Left ventricle myocardium inferior (tissue), 1 donor: ENCODE data around the gene TIAL1. TPM values are rescaled to one million over a fixed set of nuclear protein-coding genes. Genes with fewer than 3 reads are reported as not detected.
"Not testable (repeated sequence)": the region's sequence is repeated elsewhere in the genome, so short reads cannot be mapped to it uniquely, and the experiment has no call there.

ENCODE experiments used
- DNase-seq: peaks from one replicate; pipeline ENCODE4 v3.0.0-alpha.2; 2020
- H3K27ac ChIP-seq: fragments of 200-600 bp; replicated peaks from 2 replicates; pipeline ENCODE4 v1.8.0; 2021
- H3K27me3 ChIP-seq: fragments of 200-600 bp; 2 replicates; pipeline ENCODE4 v1.8.0; 2021; ENCODE audit warnings: low read depth
- H3K36me3 ChIP-seq: fragments of 200-600 bp; 2 replicates; pipeline ENCODE4 v1.8.0; 2021
- H3K4me1 ChIP-seq: fragments of 200-600 bp; 2 replicates; pipeline ENCODE4 v1.8.0; 2021
- H3K4me3 ChIP-seq: fragments of 200-600 bp; 2 replicates; pipeline ENCODE4 v1.8.0; 2021; ENCODE audit warnings: mild to moderate bottlenecking, moderate library complexity
- H3K9me3 ChIP-seq: fragments of 200-600 bp; replicated peaks from 2 replicates; pipeline ENCODE4 v1.8.0; 2021
- intact Hi-C: fragments of 100-400 bp; cut with micrococcal nuclease; formaldehyde crosslinking; loops from one replicate; pipeline ENCODE4 v1.11.0; 2022
- total RNA-seq: library from RNA; stranded (reverse); fragmentation: NEBNext Ultra II Directional; extraction: Animal tissue kit (Norgen Biotek cat#: 25700); gene quantifications from one replicate; pipeline ENCODE4 v1.2.1, GENCODE V29; 2021
- TF ChIP-seq, protein P1 (sequence below): fragments of 200-600 bp; IDR thresholded peaks from 2 replicates; pipeline ENCODE4 v1.8.0; 2021; ENCODE audit warnings: antibody characterized with exemption, mild to moderate bottlenecking, borderline replicate concordance
- donor health status: DM: no; HTN: yes; CAD: no; lungs with severe emphysema.

Gene TIAL1
- total RNA-seq, 1 donor from 2014 or later: 73.9 TPM

DNA sequence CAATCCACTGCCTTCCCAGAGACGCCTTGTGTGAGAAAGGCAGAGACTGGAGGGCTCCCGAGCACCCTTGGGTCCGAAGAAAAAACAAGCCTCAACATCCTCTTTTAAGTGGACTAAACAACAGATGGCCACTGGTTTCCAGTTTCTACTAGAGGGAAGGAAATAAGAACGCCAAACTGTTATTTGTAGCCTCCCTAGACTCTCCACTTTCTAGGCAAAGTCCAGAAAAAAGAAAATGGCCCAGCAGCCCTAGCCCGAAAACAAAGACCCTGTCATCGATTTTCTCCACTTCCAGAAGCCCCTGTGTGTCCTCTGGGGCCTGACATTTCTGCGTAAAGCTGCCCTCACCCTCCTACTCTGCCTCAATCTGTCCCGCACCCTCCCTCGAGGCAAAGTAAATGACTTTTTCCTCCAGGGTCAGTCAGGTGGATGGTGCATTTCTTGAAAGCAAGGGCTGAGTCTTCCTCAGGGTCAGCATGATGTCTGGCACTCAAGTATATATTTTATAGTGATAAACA lies 60.2 kb downstream of the TIAL1 start:
- H3K27me3 ChIP-seq: peaks cover 2% of the 10 kb centered on the region
- TF ChIP-seq, protein P1, sequence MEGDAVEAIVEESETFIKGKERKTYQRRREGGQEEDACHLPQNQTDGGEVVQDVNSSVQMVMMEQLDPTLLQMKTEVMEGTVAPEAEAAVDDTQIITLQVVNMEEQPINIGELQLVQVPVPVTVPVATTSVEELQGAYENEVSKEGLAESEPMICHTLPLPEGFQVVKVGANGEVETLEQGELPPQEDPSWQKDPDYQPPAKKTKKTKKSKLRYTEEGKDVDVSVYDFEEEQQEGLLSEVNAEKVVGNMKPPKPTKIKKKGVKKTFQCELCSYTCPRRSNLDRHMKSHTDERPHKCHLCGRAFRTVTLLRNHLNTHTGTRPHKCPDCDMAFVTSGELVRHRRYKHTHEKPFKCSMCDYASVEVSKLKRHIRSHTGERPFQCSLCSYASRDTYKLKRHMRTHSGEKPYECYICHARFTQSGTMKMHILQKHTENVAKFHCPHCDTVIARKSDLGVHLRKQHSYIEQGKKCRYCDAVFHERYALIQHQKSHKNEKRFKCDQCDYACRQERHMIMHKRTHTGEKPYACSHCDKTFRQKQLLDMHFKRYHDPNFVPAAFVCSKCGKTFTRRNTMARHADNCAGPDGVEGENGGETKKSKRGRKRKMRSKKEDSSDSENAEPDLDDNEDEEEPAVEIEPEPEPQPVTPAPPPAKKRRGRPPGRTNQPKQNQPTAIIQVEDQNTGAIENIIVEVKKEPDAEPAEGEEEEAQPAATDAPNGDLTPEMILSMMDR: no peak
- H3K4me3 ChIP-seq: no peak overlapping the region
- H3K4me1 ChIP-seq: no peaks in the 10 kb centered on the region
- DNase-seq: no peak
- intact Hi-C loops: no loop called here
- no peaks in the 10 kb centered on the region for H3K9me3 ChIP-seq
- no peaks in the 10 kb centered on the region for H3K36me3 ChIP-seq
- peak overlapping the region; percentile 35 for H3K27ac ChIP-seq

DNA sequence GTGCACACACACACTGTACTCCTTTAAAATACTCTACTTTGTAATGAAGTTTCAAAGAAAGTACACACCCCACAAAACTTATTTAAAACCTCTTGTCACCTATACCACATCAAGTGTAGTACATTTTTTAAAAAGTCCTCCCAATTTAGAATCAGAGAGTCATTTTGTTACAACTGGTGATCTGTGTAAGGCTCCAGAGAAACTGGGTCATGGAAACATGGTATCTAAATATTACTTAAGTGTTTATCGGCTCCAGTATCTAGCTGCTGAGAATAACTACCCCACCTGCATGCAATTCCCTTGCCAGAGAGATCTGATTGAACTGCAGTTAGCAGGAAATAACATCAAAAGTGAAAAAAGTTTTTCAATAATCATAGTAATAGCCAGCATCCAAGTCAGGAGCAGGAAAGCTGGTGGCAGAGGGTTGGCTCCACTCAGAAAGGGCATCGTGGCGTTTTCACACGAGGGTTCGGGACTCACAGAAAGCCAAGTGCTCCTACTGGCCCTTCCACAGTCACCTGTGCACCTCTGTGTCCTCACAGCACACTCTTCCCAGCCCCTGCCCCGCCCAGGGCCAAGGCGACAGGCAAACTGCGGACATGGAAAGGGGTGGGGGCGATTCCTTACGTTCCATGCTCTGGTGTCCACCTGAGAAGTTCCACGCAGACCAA lies 60.8 kb downstream of the TIAL1 start:
- Histone ChIP-seq H3K27me3 (no peaks in the 10 kb centered on the region), H3K9me3 (no peaks in the 10 kb centered on the region), H3K27ac (peak overlapping the region; percentile 35), H3K36me3 (no peaks in the 10 kb centered on the region), H3K4me3 (no peak overlapping the region), H3K4me1 (no peaks in the 10 kb centered on the region)
- TF ChIP-seq, protein P1: no peak
- DNase-seq: no peak
- intact Hi-C loops: no loop called here

DNA sequence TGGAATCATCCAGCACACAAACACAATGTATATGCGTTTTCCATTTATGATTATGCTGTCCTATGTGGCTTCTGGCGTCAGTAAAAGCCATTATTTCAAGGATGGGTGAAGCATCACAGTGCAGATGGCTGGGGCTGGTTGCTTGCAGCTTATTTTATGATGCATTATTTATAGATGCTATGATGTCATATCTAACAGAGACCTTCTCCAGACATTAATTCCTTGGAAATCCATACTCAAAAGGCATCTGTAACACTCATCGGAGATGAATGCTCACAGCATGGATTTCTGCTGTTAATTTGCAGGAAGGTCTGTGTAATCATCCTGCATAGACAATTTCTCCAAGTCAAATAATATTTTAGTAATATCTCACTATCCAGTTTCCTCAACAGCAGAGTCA lies 61.5 kb downstream of the TIAL1 start:
- H3K27me3 ChIP-seq: peaks cover 6% of the 10 kb centered on the region
- H3K9me3 ChIP-seq: no peaks in the 10 kb centered on the region
- H3K4me3 ChIP-seq: no peak overlapping the region
- intact Hi-C loops: no loop called here
- H3K4me1 ChIP-seq: no peaks in the 10 kb centered on the region
- no peaks in the 10 kb centered on the region for H3K36me3 ChIP-seq
- TF ChIP-seq, protein P1: no peak
- H3K27ac ChIP-seq: no peak overlapping the region
- no peak for DNase-seq

DNA sequence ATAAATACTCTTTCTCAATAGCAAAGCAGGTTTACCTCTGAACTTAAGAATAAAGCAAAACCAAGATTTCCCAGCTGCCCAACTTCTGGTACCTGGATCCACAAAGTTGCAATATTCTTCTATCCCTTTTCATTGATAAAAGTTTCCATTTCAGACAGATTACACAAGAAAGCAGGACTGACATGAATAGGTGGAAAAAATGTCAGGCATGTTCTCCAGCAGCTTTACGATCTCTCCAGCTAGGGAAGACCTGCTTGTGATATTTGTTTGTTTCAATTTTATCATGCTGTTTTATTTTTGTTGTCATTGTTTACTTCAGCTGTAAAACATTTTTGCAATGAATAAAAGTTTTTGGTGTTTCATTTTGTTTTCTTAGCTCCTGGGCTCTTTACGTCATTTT lies 63.3 kb downstream of the TIAL1 start:
- intact Hi-C loops: no loop called here
- TF ChIP-seq, protein P1: no peak
- DNase-seq: no peak
- Histone ChIP-seq H3K4me1 (no peaks in the 10 kb centered on the region), H3K9me3 (no peaks in the 10 kb centered on the region), H3K27ac (no peak overlapping the region), H3K36me3 (no peaks in the 10 kb centered on the region), H3K4me3 (no peak overlapping the region), H3K27me3 (peaks cover 8% of the 10 kb centered on the region)

DNA sequence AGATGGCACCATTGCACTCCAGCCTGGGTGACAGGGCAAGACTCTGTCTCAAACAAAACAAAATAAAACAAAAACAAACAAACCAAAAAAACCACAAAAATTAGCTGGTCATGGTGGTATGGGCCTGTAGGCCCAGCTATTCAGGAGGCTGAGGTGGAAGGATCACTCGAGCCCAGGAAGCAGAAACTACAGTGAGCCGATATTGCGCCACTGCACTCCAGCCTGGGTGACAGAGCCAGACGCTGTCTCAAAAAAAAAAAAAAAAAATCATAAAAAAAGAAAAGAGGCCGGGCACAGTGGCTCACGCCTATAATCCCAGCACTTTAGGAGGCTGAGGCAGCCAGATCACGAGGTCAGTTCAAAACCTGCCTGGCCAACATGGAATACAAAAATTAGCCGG lies 64.0 kb downstream of the TIAL1 start:
- H3K4me3 ChIP-seq, H3K27ac ChIP-seq, H3K27me3 ChIP-seq, intact Hi-C loops, H3K4me1 ChIP-seq, H3K36me3 ChIP-seq, H3K9me3 ChIP-seq, DNase-seq: not testable (repeated sequence)

DNA sequence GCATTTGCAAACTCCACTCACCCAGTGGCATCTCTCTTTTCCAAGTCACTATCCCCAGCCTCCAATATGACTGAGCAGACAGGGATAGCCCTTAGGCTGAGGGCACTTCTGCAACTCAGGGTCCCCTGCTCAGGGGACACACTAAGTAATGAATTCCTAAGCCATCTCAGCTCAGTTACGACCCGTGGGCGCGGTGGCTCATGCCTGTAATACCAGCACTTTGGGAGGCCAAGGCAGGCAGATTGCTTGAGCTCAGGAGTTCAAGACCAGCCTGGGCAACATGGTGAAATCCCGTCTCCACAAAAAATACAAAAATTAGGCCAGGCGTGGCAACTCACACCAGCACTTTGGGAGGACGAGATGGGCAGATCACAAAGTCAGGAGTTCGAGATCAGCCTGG lies 64.5 kb downstream of the TIAL1 start:
- H3K9me3 ChIP-seq, H3K4me1 ChIP-seq, intact Hi-C loops: not testable (repeated sequence)

More for the DNA sequence above, 64.5 kb downstream of the TIAL1 start:
- H3K36me3 ChIP-seq, H3K27ac ChIP-seq, H3K27me3 ChIP-seq, DNase-seq, H3K4me3 ChIP-seq: not testable (repeated sequence)
